CD4-positive, alpha-beta T cell (primary cell): ENCODE measurements around the gene GPR158. TPM values are rescaled to one million over a fixed set of nuclear protein-coding genes. Genes with fewer than 3 reads are reported as not detected.

Source experiments
- ATAC-seq: fragments of 200-7000 bp; cut with Tn5 transposase; one replicate; pipeline ENCODE4 v1.10.0; 2022; ENCODE audit warnings: mild to moderate bottlenecking; ENCODE audit not compliant: poor library complexity
- CTCF ChIA-PET: fragments of 350-600 bp; sonication (Branson Sonifier 250); formaldehyde crosslinking; loops from one replicate; lab custom pipeline; 2021; ENCODE audit warnings: antibody characterized with exemption, inconsistent platforms; lab: Charles Lee
- POLR2A ChIA-PET: fragments of 350-600 bp; sonication (Branson Sonifier 250); formaldehyde crosslinking; loops from one replicate; lab custom pipeline; 2021; ENCODE audit warnings: antibody characterized with exemption, inconsistent platforms; lab: Charles Lee
- DNase-seq, 14 experiments: peaks; one replicate each; pipeline ENCODE4 v3.0.0-alpha.2; 2013 to 2020; ENCODE audit warnings: mixed read lengths in 2 of 14
- H3K27ac ChIP-seq, 2 donors: one replicate each; pipeline versions ENCODE4 v1.5.1 to v1.7.0; 2013; ENCODE audit warnings: low read length in 2 of 2, low read depth in 1 of 2, mild to moderate bottlenecking in 1 of 2
- H3K27me3 ChIP-seq, 2 experiments: 1 replicate in 1 of 2; 2 replicates in 1 of 2; pipeline versions ENCODE4 v1.6.1 to v1.7.0; 2013; ENCODE audit warnings: low read length in 2 of 2, control low read depth in 1 of 2, mild to moderate bottlenecking in 1 of 2, moderate library complexity in 1 of 2; ENCODE audit not compliant: insufficient read depth in 2 of 2, control insufficient read depth in 1 of 2
- H3K36me3 ChIP-seq: one replicate; pipeline ENCODE4 v1.6.1; 2013; ENCODE audit warnings: low read length, control low read depth; ENCODE audit not compliant: insufficient read depth
- H3K4me1 ChIP-seq: one replicate; pipeline ENCODE4 v1.6.1; 2013; ENCODE audit warnings: low read length, control low read depth; ENCODE audit not compliant: insufficient read depth
- H3K4me3 ChIP-seq: one replicate; pipeline ENCODE4 v1.5.1; 2013; ENCODE audit warnings: mild to moderate bottlenecking, low read length, moderate library complexity
- H3K9me3 ChIP-seq, 2 experiments: 1 replicate in 1 of 2; 2 replicates in 1 of 2; pipeline versions ENCODE4 v1.6.1 to v1.7.0; 2013; ENCODE audit warnings: low read length in 2 of 2, mild to moderate bottlenecking in 2 of 2, control low read depth in 1 of 2, moderate library complexity in 1 of 2; ENCODE audit not compliant: control insufficient read depth in 1 of 2, insufficient read depth in 1 of 2
- H3K27ac Mint-ChIP-seq: one replicate; pipeline ENCODE4 v1.8.0; 2020; ENCODE audit warnings: mixed read lengths
- H3K27me3 Mint-ChIP-seq: one replicate; pipeline ENCODE4 v1.8.0; 2021; ENCODE audit warnings: mixed read lengths
- H3K36me3 Mint-ChIP-seq: one replicate; pipeline ENCODE4 v1.8.0; 2021; ENCODE audit warnings: low read depth, mixed read lengths
- H3K4me1 Mint-ChIP-seq: one replicate; pipeline ENCODE4 v1.8.0; 2021; ENCODE audit warnings: low read depth, mixed read lengths
- H3K4me3 Mint-ChIP-seq: one replicate; pipeline ENCODE4 v1.8.0; 2020; ENCODE audit warnings: mild to moderate bottlenecking, mixed read lengths
- H3K9me3 Mint-ChIP-seq: one replicate; pipeline ENCODE4 v1.8.0; 2020; ENCODE audit warnings: mixed read lengths
- CTCF ChIP-seq: fragments of 200-600 bp; IDR thresholded peaks from one replicate; pipeline ENCODE4 v1.8.0; 2022; ENCODE audit warnings: antibody characterized with exemption, mild to moderate bottlenecking
- intact Hi-C, 2 experiments: fragments of 100-400 bp; cut with DNase I in 1 of 2; cut with micrococcal nuclease in 1 of 2; formaldehyde crosslinking; loops; one replicate each; pipeline versions ENCODE4 v1.15.1 to v1.9.0; 2023 to 2025; cut with DNase I, micrococcal nuclease
- total RNA-seq, 174 experiments: library from RNA in 2 of 174; stranded (reverse) in 2 of 174; gene quantifications; one replicate each; pipeline ENCODE4 v1.2.3 and lab custom pipeline; 2021 to 2026

Gene GPR158
- total RNA-seq, 2 experiments from 2014 or later, result not detected

GRCh38 chr10:25555865-25556264 lies 381.1 kb downstream of the GPR158 start:
- peaks cover 2% of the 10 kb centered on the region for H3K9me3 Mint-ChIP-seq
- Histone ChIP-seq H3K4me3 (no peak overlapping the region), H3K27me3 (no peaks in the 10 kb centered on the region), H3K36me3 (no peaks in the 10 kb centered on the region), H3K4me1 (no peaks in the 10 kb centered on the region), H3K27ac (no peak overlapping the region), H3K9me3 (peaks cover 0 to 4% of the 10 kb centered on the region in 2 experiments)
- ChIA-PET POLR2A (interaction anchor here (0.7 kb wide), 1 partner anchor 8 kb away, joined by 3 read pairs; no protein-coding TSS in a partner anchor), CTCF (no interaction called here)
- no peaks in the 10 kb centered on the region for H3K36me3 Mint-ChIP-seq
- H3K27ac Mint-ChIP-seq, result no peak overlapping the region
- DNase-seq (no peak), ATAC-seq (no peak)
- intact Hi-C loops, result no loop called here
- TF ChIP-seq CTCF, result no peak
- H3K27me3 Mint-ChIP-seq, result no peaks in the 10 kb centered on the region
- H3K4me1 Mint-ChIP-seq, result no peaks in the 10 kb centered on the region
- no peak overlapping the region for H3K4me3 Mint-ChIP-seq

DNA sequence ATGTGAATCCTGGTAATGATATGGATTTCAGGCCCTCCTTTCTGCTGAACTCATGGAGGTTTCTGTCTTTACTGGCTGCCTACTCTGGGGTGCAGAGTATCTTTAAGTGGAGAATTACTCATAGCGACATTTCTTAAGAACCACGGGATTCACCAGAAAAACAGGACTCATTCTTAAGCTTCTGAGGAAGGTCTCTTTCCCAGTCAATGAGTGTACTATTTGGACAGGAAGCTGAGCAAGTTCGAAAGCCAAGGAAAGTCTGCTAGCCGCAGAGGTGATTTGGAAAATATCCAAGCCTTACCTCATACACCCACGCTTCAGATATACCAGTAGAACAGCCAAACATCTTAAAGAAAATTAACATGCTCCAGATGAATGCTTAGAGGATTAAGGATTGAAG lies 381.7 kb downstream of the GPR158 start:
- no peaks in the 10 kb centered on the region for H3K36me3 ChIP-seq
- Mint-ChIP-seq H3K36me3 (no peaks in the 10 kb centered on the region), H3K27ac (no peak overlapping the region), H3K4me3 (no peak overlapping the region), H3K27me3 (no peaks in the 10 kb centered on the region), H3K9me3 (peaks cover 2% of the 10 kb centered on the region), H3K4me1 (no peaks in the 10 kb centered on the region)
- H3K4me1 ChIP-seq, result no peaks in the 10 kb centered on the region
- ChIA-PET POLR2A (interaction anchor here (0.7 kb wide), 1 partner anchor 7 kb away, joined by 3 read pairs; no protein-coding TSS in a partner anchor), CTCF (no interaction called here)
- no peak for DNase-seq
- intact Hi-C loops, result no loop called here
- H3K4me3 ChIP-seq, result no peak overlapping the region
- H3K27me3 ChIP-seq, result no peaks in the 10 kb centered on the region
- H3K27ac ChIP-seq, result no peak overlapping the region
- no peak for TF ChIP-seq CTCF
- H3K9me3 ChIP-seq, result peaks cover 0 to 4% of the 10 kb centered on the region in 2 experiments
- ATAC-seq, result no peak

- peaks cover 2% of the 10 kb centered on the region for H3K9me3 Mint-ChIP-seq
- H3K4me3 Mint-ChIP-seq, result no peak overlapping the region
- DNase-seq, result no peak
- no peak overlapping the region for H3K27ac ChIP-seq
- no peaks in the 10 kb centered on the region for H3K36me3 Mint-ChIP-seq
- H3K27me3 ChIP-seq, result no peaks in the 10 kb centered on the region
- ATAC-seq, result no peak
- H3K27me3 Mint-ChIP-seq, result no peaks in the 10 kb centered on the region
- H3K9me3 ChIP-seq, result peaks cover 0 to 4% of the 10 kb centered on the region in 2 experiments
- TF ChIP-seq CTCF, result no peak
- no peaks in the 10 kb centered on the region for H3K4me1 ChIP-seq
- H3K4me3 ChIP-seq, result no peak overlapping the region
- H3K4me1 Mint-ChIP-seq, result no peaks in the 10 kb centered on the region
- H3K36me3 ChIP-seq, result no peaks in the 10 kb centered on the region
- H3K27ac Mint-ChIP-seq, result no peak overlapping the region
- ChIA-PET CTCF (no interaction called here), POLR2A (no interaction called here)
- intact Hi-C loops, result no loop called here
These were observed 382.3 kb downstream of the GPR158 start for GRCh38 chr10:25557136-25557535.
